GM13977 (cell line): ENCODE results near the gene ALDH1L2.

Experiments used
- DNase-seq: peaks from one replicate; pipeline ENCODE4 v3.0.0; 2012; ENCODE audit warnings: low spot score
- CTCF ChIP-seq: IDR thresholded peaks from 2 replicates; pipeline ENCODE4 v1.5.1; 2012; ENCODE audit warnings: mild to moderate bottlenecking, control low read depth; ENCODE audit not compliant: insufficient read depth; ENCODE audit errors: extremely low read depth, missing control alignments
- in situ Hi-C: fragments of 300-500 bp; cut with MboI; formaldehyde crosslinking; loops from one replicate; pipeline ENCODE4 v1.12.0; 2022; ENCODE audit warnings: low sequenced_read_pairs, low pct_unique_long_range_greater_than_20kb, mixed read lengths, inconsistent platforms; ENCODE audit not compliant: unreplicated experiment

The ALDH1L2 gene

DNA sequence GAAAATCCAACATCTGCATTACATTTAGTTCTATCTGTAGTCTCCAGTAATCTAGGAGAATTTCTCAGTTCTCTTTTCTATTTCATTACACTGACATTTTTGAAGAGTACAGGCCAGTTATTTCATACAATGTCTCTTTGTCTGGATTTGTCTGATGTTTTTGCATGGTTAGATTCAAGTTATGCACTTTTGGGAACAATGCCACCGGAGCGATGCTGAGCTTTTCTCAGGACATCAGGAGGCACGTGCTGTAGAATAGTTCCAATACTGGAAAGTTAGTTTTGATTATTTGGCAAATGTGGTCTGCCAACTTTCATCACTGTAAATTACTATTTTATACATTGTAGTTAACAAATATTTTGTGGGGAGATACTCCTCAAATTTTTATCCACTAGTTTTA is 43.1 kb downstream of the ALDH1L2 start:
- in situ Hi-C loops: no loop called here
- no peak for DNase-seq
- no peak for TF ChIP-seq CTCF

GRCh38 chr12:105040476-105040875 is 43.8 kb downstream of the ALDH1L2 start:
- no peak for DNase-seq
- no peak for TF ChIP-seq CTCF
- in situ Hi-C loops: no loop called here

DNA sequence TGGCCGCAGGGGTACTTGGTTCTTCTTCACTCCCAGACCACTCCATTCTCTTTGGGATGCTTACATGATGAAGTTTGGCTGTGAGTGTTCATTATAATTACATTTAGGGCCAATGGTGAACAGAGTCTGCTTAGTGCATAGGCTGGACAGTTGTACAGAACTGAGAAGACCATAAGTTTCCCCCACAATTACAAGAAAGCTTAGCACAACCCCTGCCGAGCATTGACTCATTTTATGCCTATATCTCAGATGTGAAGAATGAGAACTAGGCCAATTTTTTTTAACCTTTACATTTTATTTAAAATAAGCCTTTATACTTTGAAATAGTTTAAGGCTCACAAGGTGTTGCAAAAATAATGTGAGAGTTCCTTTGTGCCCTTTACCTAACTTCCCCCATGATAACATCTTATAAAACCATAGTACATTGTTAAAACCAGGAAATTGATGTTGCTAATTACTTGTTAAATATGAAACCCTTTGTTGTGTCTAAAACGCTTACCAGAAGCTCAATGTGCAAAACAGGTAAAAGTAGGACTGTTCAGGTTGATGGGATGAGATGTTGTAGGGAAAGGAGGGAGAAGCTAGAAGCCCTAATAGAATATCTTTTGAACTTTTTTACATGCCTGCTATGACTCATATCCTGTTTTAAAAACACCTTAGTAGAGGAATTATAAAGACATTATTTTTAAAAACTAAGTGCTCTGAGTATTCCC is 47.2 kb downstream of the ALDH1L2 start:
- in situ Hi-C loops: no loop called here
- no peak for DNase-seq
- no peak for TF ChIP-seq CTCF

DNA sequence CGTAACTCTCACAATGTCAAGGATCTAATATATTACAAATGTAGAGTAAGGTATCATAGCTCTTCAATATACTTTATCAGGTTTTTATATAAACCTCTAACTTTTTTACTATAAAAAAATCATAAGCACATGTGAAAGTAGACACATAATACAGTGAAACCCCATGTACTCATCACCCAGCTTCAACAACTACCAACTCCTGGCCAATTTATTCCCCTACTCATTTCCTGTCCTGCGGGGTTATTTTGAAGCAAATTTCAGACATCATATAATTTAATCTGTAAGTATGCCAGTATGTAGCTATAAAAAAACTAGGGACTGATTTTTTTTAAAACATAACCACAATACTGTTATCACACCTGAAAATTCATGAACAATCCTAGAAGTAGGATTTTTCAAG is 50.4 kb downstream of the ALDH1L2 start:
- DNase-seq: no peak
- TF ChIP-seq CTCF: no peak
- in situ Hi-C loops: no loop called here

DNA sequence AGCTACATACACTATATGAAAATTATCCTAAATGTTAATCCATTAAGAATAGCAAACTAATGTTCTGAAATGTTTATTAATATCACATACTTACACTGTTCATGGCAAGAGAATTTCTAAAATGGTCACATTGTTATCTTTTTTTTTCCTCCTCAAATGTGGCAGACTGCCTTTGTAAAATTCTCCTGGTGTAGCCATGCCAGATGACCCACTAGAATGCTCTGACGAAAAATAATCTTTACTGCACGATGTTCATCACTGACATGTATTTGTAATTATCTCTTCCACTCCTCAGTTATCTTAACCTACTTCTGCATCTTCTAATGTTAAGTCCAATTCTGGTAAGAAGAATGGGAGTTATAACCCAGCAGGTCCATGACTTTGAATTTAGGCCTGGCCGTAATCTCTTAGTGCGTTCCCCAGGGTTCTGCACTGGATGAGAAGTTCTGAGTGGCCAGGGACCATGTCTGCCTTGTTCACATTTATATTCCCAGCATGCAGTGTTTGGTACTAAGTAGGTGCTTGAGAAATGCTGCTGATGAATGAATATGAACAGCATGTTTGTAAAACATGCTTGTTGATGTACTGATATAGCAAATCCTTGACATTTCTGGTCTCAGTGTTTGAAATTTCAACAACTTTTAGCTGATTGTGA is 51.4 kb downstream of the ALDH1L2 start:
- in situ Hi-C loops: no loop called here

More for the DNA sequence above, 51.4 kb downstream of the ALDH1L2 start:
- TF ChIP-seq CTCF: no peak
- no peak for DNase-seq
